GM19372 (cell line): Measurements from ENCODE around the gene PUS1.
A peak's percentile ranks its signal among the peaks of the same experiment; 100 is the strongest.

Experiments used
- ATAC-seq: cut with Tn5 transposase; IDR thresholded peaks from one replicate; pipeline ENCODE4 v1.9.1; 2021; ENCODE audit warnings: mild to moderate bottlenecking, low read depth, moderate library complexity; ENCODE audit not compliant: unreplicated experiment

PUS1 gene

GRCh38 chr12:131915000-131915689 lies 13.9 kb upstream of the PUS1 start:
- no peak for ATAC-seq

- no peak for ATAC-seq
Observed at GRCh38 chr12:131915823-131916222, 13.3 kb upstream of the PUS1 start.

- ATAC-seq: no peak
Observed at GRCh38 chr12:131916306-131917138, 12.6 kb upstream of the PUS1 start.

GRCh38 chr12:131917139-131917710 lies 11.9 kb upstream of the PUS1 start:
- ATAC-seq: no peak

GRCh38 chr12:131917711-131918306 lies 11.3 kb upstream of the PUS1 start:
- ATAC-seq: no peak

- ATAC-seq: no peak
Observed at GRCh38 chr12:131918311-131919050, 10.6 kb upstream of the PUS1 start.

- no peak for ATAC-seq
Observed at GRCh38 chr12:131919051-131919347, 10.1 kb upstream of the PUS1 start.

GRCh38 chr12:131919366-131920156 lies 9.5 kb upstream of the PUS1 start:
- no peak for ATAC-seq

GRCh38 chr12:131920157-131920508 lies 8.9 kb upstream of the PUS1 start:
- ATAC-seq: no peak

GRCh38 chr12:131920902-131921840 lies 7.9 kb upstream of the PUS1 start:
- no peak for ATAC-seq

- ATAC-seq: no peak
Observed at GRCh38 chr12:131921866-131922769, 7.0 kb upstream of the PUS1 start.

- ATAC-seq: no peak
Observed at GRCh38 chr12:131922772-131923171, 6.3 kb upstream of the PUS1 start.

GRCh38 chr12:131923260-131923659 lies 5.8 kb upstream of the PUS1 start:
- ATAC-seq: peak; percentile 72

- no peak for ATAC-seq
Observed at GRCh38 chr12:131927110-131928079, 1.7 kb upstream of the PUS1 start.

- ATAC-seq: peak; percentile 3
Observed at GRCh38 chr12:131928080-131928710, 881 bp upstream of the PUS1 start.
